Measurements from ENCODE around the gene ARVCF.

ARVCF gene

GRCh38 chr22:20012741-20013331, 3.8 kb downstream of the ARVCF start:
- Histone ChIP-seq H3K27me3 (replicated peaks; ENCODE audit: control insufficient read depth, insufficient read depth, low read length) (no peaks in the 10 kb centered on the region), H3K36me3 (ENCODE audit: control insufficient read depth, insufficient read depth, low read length) (no peaks in the 10 kb centered on the region), H3K4me3 (replicated peaks; ENCODE audit: low read depth, low read length) (no peak overlapping the region)
- TF ChIP-seq CTCF (IDR thresholded peaks at IDR 0.05; ENCODE audit: insufficient read depth, low read length, poor library complexity, severe bottlenecking) = no peak
- no peak for DNase-seq (ENCODE audit: extremely low read depth, insufficient read length)

- Histone ChIP-seq H3K36me3 (ENCODE audit: control insufficient read depth, insufficient read depth, low read length) (no peaks in the 10 kb centered on the region), H3K27me3 (replicated peaks; ENCODE audit: control insufficient read depth, insufficient read depth, low read length) (no peaks in the 10 kb centered on the region), H3K4me3 (replicated peaks; ENCODE audit: low read depth, low read length) (no peak overlapping the region)
- TF ChIP-seq CTCF (IDR thresholded peaks at IDR 0.05; ENCODE audit: insufficient read depth, low read length, poor library complexity, severe bottlenecking) = no peak
- no peak for DNase-seq (ENCODE audit: extremely low read depth, insufficient read length)
Observed at GRCh38 chr22:20011993-20012740, 4.5 kb downstream of the ARVCF start.

- no peak for DNase-seq (ENCODE audit: extremely low read depth, insufficient read length)
- H3K27me3 ChIP-seq (replicated peaks; ENCODE audit: control insufficient read depth, insufficient read depth, low read length) = no peaks in the 10 kb centered on the region
- H3K36me3 ChIP-seq (ENCODE audit: control insufficient read depth, insufficient read depth, low read length) = no peaks in the 10 kb centered on the region
- no peak for TF ChIP-seq CTCF (IDR thresholded peaks at IDR 0.05; ENCODE audit: insufficient read depth, low read length, poor library complexity, severe bottlenecking)
- H3K4me3 ChIP-seq (replicated peaks; ENCODE audit: low read depth, low read length) = no peak overlapping the region
Observed at GRCh38 chr22:20011123-20011992, 5.3 kb downstream of the ARVCF start.

- Histone ChIP-seq H3K4me3 (replicated peaks; ENCODE audit: low read depth, low read length) (no peak overlapping the region), H3K36me3 (ENCODE audit: control insufficient read depth, insufficient read depth, low read length) (no peaks in the 10 kb centered on the region), H3K27me3 (replicated peaks; ENCODE audit: control insufficient read depth, insufficient read depth, low read length) (no peaks in the 10 kb centered on the region)
- no peak for TF ChIP-seq CTCF (IDR thresholded peaks at IDR 0.05; ENCODE audit: insufficient read depth, low read length, poor library complexity, severe bottlenecking)
- DNase-seq (ENCODE audit: extremely low read depth, insufficient read length) = no peak
Observed at GRCh38 chr22:20010307-20011122, 6.1 kb downstream of the ARVCF start.

- no peaks in the 10 kb centered on the region for H3K36me3 ChIP-seq (ENCODE audit: control insufficient read depth, insufficient read depth, low read length)
- TF ChIP-seq CTCF (IDR thresholded peaks at IDR 0.05; ENCODE audit: insufficient read depth, low read length, poor library complexity, severe bottlenecking) = no peak
- no peaks in the 10 kb centered on the region for H3K27me3 ChIP-seq (replicated peaks; ENCODE audit: control insufficient read depth, insufficient read depth, low read length)
- DNase-seq (ENCODE audit: extremely low read depth, insufficient read length) = no peak
- H3K4me3 ChIP-seq (replicated peaks; ENCODE audit: low read depth, low read length) = no peak overlapping the region
Observed at GRCh38 chr22:20009582-20010306, 6.9 kb downstream of the ARVCF start.

Measured in GM06990 (cell line).